ENCODE results near the gene ENGASE. TPM values are rescaled to one million over a fixed set of nuclear protein-coding genes. Genes with fewer than 3 reads are reported as not detected.

ENGASE gene
- total and polyA plus RNA-seq, 9 of the 15 experiments (the other 6 are each of a cell fraction or from before 2014, with no cell fraction given) = 0.06 to 45.5 (median 13.9) TPM

DNA sequence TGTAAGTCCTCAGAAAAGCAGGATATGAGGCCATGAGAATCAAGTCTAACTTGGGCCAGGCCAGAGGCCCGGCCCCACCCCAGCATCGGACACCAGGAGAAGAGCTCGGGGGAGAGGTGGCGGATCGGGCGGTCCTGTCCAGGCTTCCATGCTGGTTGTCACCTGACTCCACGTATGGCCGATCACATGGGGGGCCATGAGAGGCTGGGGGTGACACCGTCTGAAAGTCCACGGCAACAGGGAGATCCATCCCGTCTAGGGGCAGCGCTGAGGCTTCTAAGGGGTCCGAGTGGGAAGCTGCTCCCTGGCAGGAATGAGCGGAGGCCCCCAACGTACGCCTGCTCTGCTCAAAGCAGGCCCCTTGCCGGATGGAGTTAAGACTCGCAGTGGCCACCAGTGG is 25.8 kb downstream of the ENGASE start (continued):
- TF ChIP-seq KAT8 (IDR thresholded peaks at IDR 0.05; ENCODE audit: low read depth) (no peak), MEF2A (IDR thresholded peaks at IDR 0.05; ENCODE audit: control insufficient read depth, low read depth, low read length) (no peak), CHD4 (IDR thresholded peaks at IDR 0.05; ENCODE audit: insufficient read depth, insufficient replicate concordance, low read depth, low read length, poor library complexity, severe bottlenecking) (no peak), HMG20B (CRISPR knock-in tag; IDR thresholded peaks at IDR 0.05) (no peak), CTBP1 (IDR thresholded peaks at IDR 0.05; ENCODE audit: borderline replicate concordance) (no peak), EP400 (IDR thresholded peaks at IDR 0.05) (no peak), KLF1 (tag; IDR thresholded peaks at IDR 0.05) (no peak)
- TF ChIP-seq, protein P1, sequence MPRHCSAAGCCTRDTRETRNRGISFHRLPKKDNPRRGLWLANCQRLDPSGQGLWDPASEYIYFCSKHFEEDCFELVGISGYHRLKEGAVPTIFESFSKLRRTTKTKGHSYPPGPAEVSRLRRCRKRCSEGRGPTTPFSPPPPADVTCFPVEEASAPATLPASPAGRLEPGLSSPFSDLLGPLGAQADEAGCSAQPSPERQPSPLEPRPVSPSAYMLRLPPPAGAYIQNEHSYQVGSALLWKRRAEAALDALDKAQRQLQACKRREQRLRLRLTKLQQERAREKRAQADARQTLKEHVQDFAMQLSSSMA (CRISPR knock-in tag; IDR thresholded peaks at IDR 0.05) = no peak
- TF ChIP-seq, protein P2, sequence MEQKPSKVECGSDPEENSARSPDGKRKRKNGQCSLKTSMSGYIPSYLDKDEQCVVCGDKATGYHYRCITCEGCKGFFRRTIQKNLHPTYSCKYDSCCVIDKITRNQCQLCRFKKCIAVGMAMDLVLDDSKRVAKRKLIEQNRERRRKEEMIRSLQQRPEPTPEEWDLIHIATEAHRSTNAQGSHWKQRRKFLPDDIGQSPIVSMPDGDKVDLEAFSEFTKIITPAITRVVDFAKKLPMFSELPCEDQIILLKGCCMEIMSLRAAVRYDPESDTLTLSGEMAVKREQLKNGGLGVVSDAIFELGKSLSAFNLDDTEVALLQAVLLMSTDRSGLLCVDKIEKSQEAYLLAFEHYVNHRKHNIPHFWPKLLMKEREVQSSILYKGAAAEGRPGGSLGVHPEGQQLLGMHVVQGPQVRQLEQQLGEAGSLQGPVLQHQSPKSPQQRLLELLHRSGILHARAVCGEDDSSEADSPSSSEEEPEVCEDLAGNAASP (IDR thresholded peaks at IDR 0.05) = no peak
- TF ChIP-seq, protein P3, sequence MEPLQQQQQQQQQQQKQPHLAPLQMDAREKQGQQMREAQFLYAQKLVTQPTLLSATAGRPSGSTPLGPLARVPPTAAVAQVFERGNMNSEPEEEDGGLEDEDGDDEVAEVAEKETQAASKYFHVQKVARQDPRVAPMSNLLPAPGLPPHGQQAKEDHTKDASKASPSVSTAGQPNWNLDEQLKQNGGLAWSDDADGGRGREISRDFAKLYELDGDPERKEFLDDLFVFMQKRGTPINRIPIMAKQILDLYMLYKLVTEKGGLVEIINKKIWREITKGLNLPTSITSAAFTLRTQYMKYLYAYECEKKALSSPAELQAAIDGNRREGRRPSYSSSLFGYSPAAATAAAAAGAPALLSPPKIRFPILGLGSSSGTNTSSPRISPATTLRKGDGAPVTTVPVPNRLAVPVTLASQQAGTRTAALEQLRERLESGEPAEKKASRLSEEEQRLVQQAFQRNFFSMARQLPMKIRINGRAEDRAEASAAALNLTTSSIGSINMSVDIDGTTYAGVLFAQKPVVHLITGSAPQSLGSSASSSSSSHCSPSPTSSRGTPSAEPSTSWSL (CRISPR knock-in tag; IDR thresholded peaks at IDR 0.05; ENCODE audit: borderline replicate concordance) = no peak
- TF ChIP-seq, protein P4, sequence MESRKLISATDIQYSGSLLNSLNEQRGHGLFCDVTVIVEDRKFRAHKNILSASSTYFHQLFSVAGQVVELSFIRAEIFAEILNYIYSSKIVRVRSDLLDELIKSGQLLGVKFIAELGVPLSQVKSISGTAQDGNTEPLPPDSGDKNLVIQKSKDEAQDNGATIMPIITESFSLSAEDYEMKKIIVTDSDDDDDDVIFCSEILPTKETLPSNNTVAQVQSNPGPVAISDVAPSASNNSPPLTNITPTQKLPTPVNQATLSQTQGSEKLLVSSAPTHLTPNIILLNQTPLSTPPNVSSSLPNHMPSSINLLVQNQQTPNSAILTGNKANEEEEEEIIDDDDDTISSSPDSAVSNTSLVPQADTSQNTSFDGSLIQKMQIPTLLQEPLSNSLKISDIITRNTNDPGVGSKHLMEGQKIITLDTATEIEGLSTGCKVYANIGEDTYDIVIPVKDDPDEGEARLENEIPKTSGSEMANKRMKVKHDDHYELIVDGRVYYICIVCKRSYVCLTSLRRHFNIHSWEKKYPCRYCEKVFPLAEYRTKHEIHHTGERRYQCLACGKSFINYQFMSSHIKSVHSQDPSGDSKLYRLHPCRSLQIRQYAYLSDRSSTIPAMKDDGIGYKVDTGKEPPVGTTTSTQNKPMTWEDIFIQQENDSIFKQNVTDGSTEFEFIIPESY (CRISPR knock-in tag; IDR thresholded peaks at IDR 0.05) = no peak
